Stimulated activated CD4-positive, alpha-beta T cell treated with anti-CD3 and anti-CD28 coated beads, Interleukin-2, amount 100 ng/mL, for 48 hours (primary cell): ENCODE results near the gene EP400.
"Not testable (repeated sequence)": the region's sequence is repeated elsewhere in the genome, so short reads cannot be mapped to it uniquely, and the experiment has no call there.

Experiments
- DNase-seq, 2 donors: peaks; one replicate each; pipeline ENCODE4 v3.0.0-alpha.2; 2020

EP400 gene

DNA sequence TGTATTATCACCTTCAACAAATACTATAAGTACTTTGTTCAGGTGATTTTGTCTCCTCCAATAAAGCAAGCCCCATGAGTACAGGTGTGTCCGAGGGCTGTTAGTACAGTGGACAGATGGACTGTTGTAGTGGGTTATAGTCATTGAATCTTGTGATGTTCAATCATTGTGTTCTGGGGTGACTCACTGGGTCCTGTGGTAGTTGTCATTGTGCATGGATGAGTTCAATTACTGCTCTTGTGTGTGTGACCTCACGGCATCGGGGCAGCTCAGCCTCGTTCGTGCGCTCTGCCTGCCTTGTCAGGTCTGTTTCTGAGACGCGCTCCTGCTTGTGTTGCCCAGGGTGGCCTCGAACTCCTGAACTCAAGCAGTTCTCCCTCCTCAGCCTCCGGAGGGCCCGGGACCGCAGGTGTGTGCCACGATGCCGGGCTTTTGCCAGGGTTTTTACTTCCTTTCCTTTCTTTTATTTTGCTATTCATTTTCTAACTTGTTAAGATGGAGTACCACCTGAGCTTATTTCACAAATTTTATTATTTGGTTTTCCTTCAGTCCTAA, 122.2 kb downstream of the EP400 start:
- no peak for DNase-seq

DNA sequence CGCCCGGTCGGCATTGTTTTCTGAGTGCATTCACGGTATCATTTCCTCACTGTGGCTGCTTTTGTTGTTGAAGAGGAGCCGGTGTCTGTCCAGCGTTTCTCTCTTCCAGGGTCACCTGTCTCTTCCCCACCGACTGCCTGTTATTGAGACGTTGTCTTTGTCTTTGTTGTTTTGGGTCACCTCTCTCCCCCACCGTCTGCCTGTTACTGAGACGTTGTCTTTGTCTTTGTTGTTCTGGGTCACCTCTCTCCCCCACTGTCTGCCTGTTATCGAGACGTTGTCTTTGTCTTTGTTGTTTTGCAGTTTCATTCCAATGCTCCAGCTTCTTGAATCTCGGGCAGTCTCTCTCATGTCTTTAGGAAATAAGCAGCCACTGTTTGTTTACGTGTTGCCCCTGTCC, 124.5 kb downstream of the EP400 start:
- DNase-seq: no peak

DNA sequence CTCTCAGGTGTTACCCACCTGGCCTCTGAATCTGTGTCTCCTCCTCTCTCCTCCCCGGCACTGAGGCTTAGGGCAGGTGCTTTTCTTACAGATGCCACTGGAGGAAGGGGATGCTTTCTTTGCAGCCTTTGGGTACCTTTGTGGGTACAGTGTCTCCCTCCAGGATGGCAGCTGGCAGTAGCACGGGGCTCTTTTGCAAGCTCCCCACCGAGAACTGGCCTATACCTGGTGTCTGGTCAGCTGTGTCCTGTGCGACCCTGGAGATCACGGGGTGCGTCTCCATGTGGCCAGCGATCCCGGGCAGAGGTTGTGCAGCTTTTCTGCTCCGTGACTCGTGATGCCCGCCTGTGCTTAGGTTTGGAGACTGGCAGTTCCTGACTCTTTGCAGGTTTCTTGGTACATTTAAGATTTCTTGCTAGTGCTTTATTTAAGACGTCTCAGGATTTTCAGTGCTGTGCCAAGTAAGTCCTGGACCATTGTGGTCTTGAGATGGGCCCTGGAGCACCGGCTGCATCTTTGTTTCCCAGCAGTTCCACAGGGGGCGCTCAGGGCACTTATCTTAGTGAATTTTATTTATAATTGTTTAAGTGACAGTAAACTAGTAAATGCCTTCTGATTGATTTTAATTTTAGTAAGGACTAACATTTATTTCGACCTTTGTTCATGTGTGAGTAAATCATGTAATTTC, 125.4 kb downstream of the EP400 start:
- DNase-seq: no peak

DNA sequence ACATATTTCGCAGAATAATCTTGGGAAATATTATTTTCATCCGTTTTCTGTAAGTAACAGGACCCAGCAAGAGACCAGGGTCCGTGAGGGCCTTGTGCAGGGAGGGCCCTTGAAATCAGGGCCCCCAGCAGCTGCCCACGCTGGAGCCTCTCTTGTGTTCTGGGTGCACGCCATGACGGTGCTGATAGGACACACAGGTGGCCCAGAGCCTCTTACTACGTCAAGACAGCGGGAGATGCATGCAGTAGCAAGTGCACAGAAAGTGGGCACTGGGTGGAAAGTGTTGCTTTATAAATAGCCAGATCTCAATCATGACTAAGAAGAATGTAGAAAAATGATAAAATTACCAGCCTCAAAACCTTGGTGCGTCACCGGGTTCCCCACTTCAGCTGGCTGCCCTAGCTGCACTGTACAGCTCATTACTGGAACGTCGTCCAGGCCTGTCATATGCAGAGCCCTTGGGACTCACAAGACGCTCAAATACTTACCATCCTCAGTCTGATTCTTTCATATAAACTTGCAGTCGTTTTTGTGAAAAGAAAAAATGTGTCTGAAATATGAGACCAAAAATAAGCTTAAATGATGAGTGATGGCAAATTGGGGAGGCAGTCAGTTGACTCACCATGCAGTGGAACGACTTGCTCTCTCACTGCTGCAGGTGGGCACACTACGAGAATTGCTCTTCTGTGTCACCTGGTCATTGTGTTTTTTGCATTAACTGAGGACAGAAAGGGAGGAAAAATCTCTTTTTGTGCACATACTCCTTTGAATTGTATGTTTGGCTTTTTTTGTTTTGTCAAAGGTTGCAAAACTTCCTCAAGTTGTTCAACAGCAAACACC, 126.2 kb downstream of the EP400 start:
- DNase-seq: no peak

DNA sequence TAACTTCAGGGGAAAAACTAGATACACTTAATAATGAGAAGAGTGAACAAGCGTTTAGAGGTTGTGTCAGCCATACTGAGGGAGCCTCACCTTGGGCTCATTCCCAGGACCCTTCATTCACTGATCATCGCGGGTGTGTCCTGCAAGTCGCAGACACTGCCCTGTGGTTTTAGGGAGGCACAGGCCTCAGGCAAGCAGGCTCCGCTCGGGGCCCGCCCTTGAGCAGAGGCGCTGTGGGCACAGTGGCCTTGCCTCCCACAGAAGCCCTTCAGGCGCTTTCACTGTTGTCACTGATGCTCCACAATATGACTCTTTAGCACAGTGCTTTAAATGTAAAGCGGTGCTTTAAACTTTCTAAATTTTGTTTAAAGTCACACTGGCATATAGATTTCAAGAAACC, 127.0 kb downstream of the EP400 start:
- DNase-seq: no peak

DNA sequence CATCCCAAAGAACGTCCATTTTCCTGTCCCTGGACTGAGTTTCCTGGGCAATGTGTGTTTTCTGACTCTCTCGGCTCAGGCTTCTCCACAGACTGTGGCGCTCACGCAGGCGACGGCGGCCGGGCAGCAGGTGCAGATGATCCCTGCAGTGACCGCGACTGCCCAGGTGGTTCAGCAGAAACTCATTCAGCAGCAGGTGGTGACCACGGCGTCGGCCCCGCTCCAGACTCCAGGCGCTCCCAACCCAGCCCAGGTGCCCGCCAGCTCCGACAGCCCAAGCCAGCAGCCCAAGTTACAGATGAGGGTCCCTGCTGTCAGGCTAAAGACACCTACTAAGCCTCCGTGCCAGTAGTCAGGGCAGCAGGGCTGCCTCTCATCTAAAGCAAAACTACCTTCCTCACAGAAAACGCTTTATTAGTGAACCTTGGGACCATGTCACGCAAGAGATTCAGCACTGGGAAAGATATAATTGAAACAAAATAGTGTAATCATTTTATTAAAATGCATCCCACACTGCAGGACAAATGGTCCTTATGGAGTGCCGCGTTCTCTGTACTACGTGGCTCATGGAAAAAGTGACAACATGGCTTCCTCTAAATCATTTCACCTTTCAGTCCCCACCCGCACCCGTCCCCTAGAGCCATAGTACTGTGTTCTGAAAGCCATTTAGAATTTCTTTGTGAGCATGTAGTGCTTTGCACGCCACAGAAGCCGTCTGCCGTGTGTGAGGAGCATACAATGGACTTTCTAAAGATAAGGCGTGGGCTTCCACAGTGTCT, 127.8 kb downstream of the EP400 start:
- DNase-seq: no peak

DNA sequence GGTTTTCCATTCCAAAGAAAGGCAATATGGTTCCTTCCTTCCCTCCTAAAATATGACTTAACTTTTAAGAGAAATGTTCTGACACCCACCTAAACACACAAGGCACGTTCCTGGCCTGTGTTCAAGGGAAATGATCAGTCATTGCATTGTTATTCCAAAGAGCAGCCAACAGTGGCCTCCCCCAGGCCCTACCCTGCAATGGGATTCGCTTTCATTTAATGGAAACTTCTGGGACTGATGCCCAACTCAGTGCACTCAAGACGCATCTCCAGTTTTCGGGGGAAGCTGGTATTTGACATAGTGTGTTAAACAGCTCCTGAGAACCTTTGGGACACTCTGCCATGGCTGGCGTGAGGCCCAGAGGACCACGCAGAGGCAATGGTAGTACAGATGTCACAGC, 128.4 kb downstream of the EP400 start:
- no peak for DNase-seq

DNA sequence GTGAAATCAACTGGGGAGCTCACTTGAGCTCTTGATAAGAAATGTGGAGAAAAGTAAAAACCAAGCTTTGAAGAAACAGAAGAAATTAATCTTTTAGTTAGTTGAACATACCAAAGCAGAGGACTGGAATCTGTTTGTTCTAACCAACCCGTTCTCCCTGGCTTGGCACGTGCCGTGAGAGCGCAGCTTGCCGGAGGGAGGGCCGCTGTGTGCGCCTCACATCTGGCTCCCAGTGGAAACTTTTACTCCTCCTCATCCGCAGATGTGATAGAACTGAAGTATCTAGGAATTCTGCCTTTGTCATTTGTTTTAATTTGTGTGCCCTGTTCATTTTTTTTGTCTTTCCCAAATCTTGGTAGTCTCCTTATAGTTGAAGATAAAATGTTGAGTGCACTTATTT, 129.5 kb downstream of the EP400 start:
- DNase-seq: no peak

DNA sequence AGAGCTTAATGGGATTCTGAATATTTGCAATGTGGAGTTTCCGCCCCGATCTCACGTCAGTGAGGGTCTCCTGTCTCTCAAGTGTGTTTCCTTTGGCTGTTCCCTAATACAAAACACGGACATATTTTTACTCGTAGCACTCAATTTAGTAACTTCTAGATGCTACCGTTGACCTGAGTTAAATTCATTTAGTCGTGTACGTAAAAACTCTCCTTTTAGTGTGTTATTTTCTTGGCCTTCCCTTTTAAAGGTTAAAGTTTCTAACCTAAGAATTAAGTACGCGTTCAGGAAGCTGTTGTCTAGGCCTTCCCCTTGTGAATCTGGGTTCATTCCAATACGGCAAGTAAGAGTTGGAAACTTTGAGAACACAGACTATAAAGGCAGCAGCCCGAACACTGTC, 130.0 kb downstream of the EP400 start:
- no peak for DNase-seq

DNA sequence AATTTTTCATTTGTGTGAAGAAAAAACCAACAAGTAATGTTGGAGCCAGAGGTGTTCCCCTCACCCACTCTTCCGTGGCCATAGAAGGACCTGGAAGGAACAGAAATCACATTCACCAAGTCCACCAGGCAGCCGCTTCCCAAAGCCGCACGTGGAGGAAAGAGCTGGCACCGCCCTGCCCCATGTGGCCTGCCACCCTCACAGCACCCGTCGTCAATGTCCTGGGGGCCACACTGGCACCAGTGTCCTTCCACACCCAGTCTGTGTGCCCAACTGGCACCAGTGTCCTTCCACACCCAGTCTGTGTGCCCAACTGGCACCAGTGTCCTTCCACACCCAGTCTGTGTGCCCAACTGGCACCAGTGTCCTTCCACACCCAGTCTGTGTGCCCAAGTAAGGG, 130.8 kb downstream of the EP400 start:
- DNase-seq: not testable (repeated sequence)

DNA sequence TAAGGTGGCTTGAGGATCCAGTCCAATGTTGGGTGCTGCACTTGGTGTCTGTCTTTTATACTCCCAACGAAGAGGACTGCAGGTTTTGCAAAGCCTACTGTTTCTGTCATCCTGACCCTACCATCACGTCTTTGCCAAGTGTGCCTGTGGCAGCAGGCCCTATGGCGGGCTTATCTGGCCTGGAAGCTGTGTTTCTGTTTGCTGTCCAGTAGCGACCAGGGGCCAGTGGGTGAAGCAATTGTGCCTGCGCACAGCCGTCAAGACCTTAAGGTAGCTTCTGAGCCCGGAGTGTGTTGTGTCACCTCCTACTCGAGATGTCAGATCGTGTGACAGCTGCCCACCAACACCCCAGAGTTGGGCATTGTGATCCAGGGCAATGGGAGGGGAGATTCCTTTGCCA, 131.7 kb downstream of the EP400 start:
- DNase-seq: no peak

DNA sequence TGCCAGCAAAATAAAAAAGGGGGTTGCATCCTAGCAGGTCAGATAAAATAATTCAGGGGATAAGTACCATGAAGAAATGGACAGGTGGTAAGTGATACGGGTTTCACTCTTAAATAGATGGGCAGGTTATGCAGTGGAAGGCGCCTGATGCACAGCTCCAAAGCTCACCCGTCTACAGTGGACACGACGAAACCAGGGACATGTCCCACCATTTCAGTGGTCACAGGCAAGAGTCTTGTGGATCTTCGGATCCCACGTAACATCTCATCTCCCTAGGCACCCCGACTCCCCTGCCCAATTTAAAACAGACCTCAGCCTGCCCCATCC, 133.8 kb downstream of the EP400 start:
- DNase-seq: no peak

DNA sequence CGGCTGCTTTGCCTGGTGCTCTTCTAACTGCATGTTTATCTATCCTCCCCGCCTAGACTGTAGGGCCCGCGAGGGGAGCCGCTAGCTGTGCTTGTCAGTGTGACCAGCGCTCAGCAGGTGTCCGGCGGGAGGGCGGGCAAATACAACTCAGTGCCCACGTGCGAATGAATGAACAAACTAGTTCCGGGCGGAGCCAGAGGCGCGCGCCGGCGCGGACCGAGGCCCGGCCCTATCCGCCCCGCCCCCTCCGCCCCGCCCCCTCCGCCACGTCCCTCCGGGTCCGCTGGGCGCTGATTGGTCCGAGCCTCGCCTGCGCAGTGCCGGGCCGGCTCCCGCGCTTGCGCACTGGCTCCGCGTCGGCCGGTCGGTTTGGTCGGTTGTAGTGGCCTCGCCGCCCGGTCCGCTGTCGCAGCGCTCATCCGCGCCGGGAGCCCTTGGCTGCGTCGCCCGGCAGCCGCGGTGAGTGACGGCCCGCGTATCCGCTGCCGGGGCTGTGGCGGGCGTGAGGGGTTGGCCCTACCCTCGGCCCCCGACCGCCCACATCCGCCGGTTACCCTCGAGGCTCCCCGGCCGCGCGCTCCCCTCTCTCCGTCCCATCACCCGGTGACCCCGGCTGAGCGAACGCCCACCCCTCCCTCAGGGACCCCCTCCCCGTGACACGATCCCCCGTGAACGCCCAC, 134.3 kb downstream of the EP400 start:
- peak; percentile 85 to 87 for DNase-seq

DNA sequence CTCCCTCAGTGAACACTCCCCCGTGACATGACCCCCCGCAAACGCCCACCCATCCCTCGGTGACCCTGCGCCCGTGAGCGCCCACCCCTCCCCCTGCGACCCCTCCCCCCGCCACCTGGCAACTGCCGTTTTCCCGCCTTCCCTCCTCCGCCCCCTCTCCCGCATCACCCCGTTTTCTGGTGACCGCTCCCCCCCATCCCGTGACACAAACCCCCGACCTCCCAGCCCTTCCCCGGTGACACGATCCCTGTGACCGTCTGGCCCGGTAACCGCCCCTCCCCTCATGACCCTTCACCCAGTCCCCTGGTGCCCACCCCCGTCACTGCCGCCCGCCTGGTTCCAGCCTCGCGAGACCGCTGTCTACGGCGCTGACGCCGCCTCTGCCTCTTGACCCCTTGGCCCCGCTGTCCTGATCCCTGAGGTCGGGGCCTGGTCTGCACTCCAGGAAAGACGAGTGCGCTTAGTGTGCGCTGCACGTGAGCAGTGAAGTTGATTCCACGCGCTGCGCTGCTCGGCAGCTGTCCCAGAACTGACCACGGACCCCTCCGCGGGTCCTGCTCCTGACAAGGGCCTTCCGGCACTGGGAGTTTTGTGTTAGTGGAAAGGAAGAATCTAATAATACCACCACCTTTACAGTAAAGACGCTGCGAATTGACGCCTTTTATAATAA, 135.0 kb downstream of the EP400 start:
- peak; percentile 26 to 35 for DNase-seq

DNA sequence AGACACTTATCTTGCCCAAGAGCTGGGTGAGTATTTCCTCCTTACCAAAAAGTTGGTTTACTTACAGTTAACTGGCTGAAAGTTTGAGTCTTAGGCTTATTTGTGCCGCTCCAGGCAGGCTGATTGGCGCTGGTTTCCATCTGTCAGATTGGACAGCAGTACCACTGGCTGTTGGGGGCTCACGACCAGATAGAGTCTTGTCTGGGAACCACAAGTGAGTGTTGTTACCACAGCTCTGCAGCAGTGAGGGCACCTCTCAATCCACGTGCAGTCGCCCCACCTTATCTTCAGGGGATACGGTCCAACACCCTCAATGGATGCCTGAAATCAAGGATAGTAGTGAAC, 135.5 kb downstream of the EP400 start:
- no peak for DNase-seq

DNA sequence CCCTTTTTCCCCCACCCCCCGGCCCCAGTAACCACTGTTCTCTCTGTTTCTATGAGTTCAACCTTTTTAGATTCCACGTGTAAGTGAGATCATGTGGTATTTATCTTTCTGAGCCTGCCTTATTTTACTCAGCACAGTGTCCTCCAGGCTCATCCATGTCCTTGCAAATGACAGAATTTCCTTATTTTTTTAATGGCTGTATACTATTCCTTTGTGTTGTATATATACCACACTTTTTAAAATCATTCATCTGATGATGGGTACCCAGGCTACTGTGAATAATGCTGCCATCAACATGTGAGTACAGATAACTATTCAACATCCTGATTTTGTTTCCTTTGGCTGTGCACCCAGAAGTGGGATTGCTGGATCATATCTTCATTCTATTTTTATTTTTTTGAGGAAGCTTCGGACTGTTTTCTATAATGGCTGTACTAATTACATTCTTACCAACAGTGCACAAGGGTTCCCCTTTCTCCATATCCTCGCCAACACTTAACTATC, 139.7 kb downstream of the EP400 start:
- no peak for DNase-seq

DNA sequence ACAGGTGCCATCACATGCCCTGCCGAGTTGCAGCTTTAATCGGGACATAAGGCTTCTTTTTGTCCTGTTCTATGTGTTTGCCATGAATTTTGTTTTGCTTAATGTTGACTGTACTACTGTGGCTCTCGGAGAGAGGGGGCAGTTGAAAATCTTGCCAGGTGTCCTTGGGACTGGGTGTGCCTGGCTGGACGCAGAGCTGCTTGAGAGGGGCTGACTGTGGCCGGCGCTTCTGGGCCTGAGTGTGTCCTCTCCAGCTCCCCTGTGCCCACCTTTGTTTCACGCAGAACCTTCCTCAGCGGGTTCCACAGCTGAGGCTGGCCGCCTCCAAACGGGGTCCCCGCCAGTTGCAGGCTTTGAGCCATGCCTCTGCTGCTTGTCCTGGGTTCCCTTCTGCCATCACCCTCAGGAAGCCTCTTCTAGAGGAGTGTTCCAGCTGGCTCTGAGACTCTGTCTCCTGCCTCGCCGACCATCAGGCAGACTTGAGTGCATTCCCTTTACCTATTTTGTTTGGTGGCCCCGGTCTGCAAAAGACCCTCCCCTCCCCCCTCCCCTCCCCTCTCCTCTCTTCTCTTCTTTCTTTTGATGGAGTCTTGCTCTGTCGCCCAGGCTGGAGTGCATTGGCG, 144.6 kb downstream of the EP400 start:
- no peak for DNase-seq

DNA sequence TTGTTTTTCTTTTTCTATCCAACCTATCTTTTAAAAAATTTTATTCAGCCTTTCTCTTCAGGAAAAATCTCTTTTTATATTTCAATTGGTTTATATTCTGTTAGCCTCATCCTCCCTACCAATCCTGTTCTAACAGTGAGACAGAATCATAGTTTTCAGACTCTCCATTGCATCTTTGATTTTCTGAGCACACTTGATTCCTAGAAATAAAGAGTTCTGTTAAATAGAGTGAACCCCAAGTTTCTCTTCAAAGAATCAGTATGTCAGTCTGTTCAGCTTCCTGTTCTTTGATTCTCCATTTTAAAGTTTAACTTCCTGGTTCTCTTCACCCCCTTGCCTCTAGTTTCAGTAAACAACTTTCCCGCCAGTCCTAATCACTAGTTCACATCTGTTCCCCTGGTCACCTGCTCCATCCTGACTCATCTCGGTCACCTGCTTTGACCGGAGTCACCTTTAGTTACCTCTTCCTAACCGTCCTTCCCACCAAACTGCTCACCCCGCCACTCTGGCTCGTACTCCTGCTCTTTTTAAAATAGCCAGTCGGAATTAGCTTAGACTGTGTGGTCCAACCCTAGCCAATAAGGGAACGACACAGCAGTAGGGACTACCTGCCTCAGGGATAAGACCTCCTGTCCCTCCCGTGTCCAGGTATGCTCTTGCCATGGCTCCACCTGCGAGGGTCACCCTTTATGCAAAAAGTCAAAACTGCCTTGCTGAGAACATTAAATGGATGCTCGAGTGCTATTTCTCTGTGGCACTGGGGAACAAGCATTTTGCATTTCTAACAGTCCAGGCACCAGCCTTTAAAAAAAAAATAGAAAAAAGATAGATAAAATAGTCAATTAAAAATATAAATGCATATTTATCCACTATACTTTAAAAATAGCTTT, 146.0 kb downstream of the EP400 start:
- no peak for DNase-seq

DNA sequence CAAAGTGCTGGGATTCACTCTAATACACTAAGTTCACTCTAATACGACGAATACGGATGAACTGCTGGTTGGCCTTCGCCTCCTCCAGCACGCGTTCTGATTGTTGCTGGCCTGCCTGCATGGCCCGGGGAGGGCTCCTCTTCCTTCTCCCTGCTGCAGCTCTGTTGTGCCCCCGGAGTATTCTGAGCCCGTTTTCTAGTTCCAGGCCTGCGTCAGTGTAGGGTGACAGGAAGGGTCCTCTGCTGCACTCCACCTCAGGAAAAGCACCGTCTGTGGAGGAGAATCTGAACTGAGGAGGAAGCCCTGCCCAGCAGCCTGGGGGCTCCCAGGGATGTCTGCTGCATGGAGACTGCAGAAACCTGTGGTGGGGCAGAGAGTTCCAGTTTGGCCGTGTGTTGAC, 150.0 kb downstream of the EP400 start:
- no peak for DNase-seq

DNA sequence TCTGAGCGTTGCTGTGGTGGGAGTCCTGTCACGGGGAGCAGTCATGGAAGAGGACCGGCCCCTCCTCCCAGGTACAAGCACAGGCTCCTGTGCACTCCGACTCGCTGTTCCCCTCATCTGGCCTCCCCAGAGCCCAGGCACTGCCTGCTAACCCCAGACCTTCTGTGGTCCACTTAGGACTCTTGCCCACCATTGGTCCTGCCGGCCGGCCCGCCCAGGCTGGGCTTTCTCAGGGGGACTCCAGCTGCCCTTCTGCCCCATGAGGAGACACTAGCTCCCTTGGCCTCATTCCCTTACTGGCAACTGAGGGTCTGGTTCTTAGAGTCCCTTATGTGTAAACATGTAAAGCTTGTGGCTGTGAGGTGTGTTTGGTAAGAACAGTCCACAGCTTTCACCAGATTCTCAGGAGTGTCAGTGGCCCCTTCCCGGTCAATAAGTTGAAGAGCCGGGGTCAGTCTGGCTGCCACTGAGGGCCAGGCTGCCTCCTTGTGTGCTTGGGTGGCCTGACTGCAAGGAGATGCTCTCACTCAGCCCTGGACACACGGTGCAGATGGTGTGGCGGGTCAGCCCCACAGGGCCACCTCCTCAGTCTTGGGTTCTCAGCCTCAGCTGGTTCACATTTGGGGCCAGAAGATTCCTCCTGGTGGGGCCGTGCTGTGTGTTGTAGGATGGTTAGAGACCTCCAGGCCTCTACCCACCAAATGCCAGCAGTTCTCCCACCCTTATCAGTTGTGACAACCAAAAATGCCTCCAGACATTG, 150.7 kb downstream of the EP400 start:
- DNase-seq: no peak
